ENCODE measurements around the gene ICA1. TPM values are rescaled to one million over a fixed set of nuclear protein-coding genes. Genes with fewer than 3 reads are reported as not detected.
"Not testable (repeated sequence)": the region's sequence is repeated elsewhere in the genome, so short reads cannot be mapped to it uniquely, and the experiment has no call there.

ICA1 gene
- polyA plus RNA-seq, result 10 to 100 TPM; 32.1 to 65.5 (median 45.7) TPM
- long read RNA-seq, donor 1, partial matches to known transcripts, result 28 of 33 reads
- long read RNA-seq, donor 1, other reads (novel, unspliced or antisense), result 0 of 33 reads
- long read RNA-seq, donor 2, partial matches to known transcripts, result 0 of 8 reads
- long read RNA-seq, donor 2, other reads (novel, unspliced or antisense), result 6 of 8 reads
- long read RNA-seq, donor 3, partial matches to known transcripts, result 7 of 11 reads
- long read RNA-seq, donor 3, other reads (novel, unspliced or antisense), result 0 of 11 reads
- long read RNA-seq, donor 4, result 0 reads
- long read RNA-seq, donor 5, result 0 reads
- long read RNA-seq, donor 6, partial matches to known transcripts, result 5 of 10 reads
- long read RNA-seq, donor 6, other reads (novel, unspliced or antisense), result 5 of 10 reads
- long read RNA-seq, donor 7, partial matches to known transcripts, result 14 of 55 reads
- long read RNA-seq, donor 7, other reads (novel, unspliced or antisense), result 36 of 55 reads
- long read RNA-seq, donor 8, result 0 reads
- long read RNA-seq, donor 9, result 0 reads
- long read RNA-seq, donor 10, partial matches to known transcripts, result 12 of 26 reads
- long read RNA-seq, donor 10, other reads (novel, unspliced or antisense), result 10 of 26 reads

DNA sequence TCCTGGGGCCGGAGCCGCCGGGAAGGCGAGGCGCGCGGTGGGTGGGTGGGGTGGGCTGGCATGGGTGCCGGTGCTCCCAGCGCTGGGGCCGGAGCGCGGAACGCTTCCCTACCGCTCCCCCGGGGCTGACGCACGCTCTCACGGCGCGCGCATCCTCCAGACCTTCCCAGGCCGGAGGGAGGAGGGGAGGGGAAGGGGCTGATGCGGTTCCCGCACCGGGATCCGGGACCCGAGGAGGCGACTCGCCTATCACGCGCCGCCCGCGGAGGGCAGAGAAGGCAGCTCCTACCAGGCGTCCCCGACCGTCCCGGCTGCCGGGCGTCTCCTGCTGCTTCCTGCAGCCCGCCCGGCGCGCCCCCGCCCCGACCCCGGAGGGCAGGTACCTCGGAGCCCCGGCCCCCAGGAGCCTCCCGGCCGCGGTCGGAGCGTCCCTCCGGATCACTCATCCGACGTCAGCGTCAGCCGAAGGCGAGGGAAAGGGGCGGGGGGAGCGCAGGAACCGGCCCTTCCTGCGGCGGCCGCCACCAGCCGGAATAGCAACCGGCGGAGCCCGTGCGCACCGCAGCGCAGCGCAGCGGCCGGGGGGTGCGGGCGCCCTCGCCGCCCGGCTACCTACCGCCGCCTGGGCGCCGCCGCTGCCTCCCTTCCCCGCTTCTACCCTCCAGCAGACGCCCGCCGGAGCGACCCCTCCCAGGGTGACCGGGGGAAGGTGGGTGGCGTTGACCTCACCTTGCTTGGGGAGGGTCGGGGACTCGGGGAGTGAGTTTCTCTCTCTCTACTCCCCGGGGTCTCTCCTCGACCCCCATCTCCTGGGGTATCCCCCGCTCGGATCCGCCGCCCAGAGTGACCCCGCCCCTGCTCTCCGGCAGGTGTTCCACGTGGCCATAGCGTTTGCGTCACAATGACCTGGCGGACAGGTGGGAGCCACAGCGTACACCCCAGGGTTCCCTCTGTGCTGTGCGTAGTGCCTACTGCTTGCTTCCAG is at the start of gene ICA1:
ICA1 (minus strand) TSS at position 457 of the 985 bp plus-strand sequence. CDS start 26,241 bp downstream, outside the sequence.
- peaks cover 0 to 6% (median 5%) of the 10 kb centered on the region in 3 donors for H3K27me3 ChIP-seq (ENCODE audit: control insufficient read depth in 3 of 3, insufficient read depth in 3 of 3, low read length in 3 of 3)
- H3K36me3 ChIP-seq (ENCODE audit: control insufficient read depth in 3 of 3, insufficient read depth in 2 of 3, low read depth in 1 of 3, low read length in 3 of 3), result no peaks in the 10 kb centered on the region
- FAIRE-seq, result no peak
- peak within 1 kb of the TSS; percentile 42 to 98 (median 84) for H3K27ac ChIP-seq (ENCODE audit: low read depth in 1 of 3, low read length in 2 of 3)
- DNase-seq, result peak; percentile 78 to 91
- no peaks in the 10 kb centered on the region for H3K9me3 ChIP-seq (ENCODE audit: control insufficient read depth in 2 of 2, insufficient read depth in 1 of 2, low read depth in 1 of 2, low read length in 1 of 2)
- H3K4me3 ChIP-seq (ENCODE audit: low read depth in 1 of 3, low read length in 3 of 3), result peak within 1 kb of the TSS; percentile 70 to 92 (median 74)
- 1 to 2% (median 1%) methylated on average over 50 to 109 of the region's 109 CpGs for WGBS, 3 donors
- peaks cover 0 to 7% (median 0%) of the 10 kb centered on the region in 3 donors for H3K4me1 ChIP-seq (ENCODE audit: control insufficient read depth in 3 of 3, insufficient read depth in 2 of 3, low read depth in 1 of 3, low read length in 2 of 3)

DNA sequence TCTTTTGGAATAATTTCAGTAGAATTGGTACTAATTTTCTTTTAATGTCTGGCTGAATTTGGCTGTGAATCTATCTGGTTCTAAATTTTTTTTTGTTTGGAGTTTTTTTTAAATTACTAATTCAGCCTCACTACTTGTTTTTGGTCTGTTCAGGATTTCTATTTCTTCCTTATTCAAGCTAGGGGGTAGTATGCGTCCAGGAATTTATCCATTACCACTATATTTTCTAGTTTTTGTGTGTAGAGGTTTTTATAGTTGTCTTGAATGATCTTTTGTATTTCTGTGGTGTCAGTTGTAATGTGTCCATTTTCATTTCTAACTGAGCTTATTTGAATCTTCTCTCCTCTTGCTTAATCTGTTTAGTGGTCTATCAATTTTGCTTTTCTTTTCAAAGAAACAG is 48.9 kb upstream of the ICA1 start:
- DNase-seq, result no peak
- FAIRE-seq, result no peak
- Histone ChIP-seq H3K36me3 (ENCODE audit: control insufficient read depth in 3 of 3, insufficient read depth in 2 of 3, low read depth in 1 of 3, low read length in 3 of 3) (no peaks in the 10 kb centered on the region), H3K27me3 (ENCODE audit: control insufficient read depth in 3 of 3, insufficient read depth in 3 of 3, low read length in 3 of 3) (peaks cover 0 to 1% (median 0%) of the 10 kb centered on the region in 3 donors), H3K4me1 (ENCODE audit: control insufficient read depth in 3 of 3, insufficient read depth in 2 of 3, low read depth in 1 of 3, low read length in 2 of 3) (no peaks in the 10 kb centered on the region), H3K9me3 (ENCODE audit: control insufficient read depth in 2 of 2, insufficient read depth in 1 of 2, low read depth in 1 of 2, low read length in 1 of 2) (no peaks in the 10 kb centered on the region), H3K4me3 (ENCODE audit: low read depth in 1 of 3, low read length in 3 of 3) (no peak overlapping the region), H3K27ac (ENCODE audit: low read depth in 1 of 3, low read length in 2 of 3) (no peak overlapping the region)
- 90 to 100% (median 95%) methylated on average over 1 of the region's 1 CpG for WGBS, 3 donors

DNA sequence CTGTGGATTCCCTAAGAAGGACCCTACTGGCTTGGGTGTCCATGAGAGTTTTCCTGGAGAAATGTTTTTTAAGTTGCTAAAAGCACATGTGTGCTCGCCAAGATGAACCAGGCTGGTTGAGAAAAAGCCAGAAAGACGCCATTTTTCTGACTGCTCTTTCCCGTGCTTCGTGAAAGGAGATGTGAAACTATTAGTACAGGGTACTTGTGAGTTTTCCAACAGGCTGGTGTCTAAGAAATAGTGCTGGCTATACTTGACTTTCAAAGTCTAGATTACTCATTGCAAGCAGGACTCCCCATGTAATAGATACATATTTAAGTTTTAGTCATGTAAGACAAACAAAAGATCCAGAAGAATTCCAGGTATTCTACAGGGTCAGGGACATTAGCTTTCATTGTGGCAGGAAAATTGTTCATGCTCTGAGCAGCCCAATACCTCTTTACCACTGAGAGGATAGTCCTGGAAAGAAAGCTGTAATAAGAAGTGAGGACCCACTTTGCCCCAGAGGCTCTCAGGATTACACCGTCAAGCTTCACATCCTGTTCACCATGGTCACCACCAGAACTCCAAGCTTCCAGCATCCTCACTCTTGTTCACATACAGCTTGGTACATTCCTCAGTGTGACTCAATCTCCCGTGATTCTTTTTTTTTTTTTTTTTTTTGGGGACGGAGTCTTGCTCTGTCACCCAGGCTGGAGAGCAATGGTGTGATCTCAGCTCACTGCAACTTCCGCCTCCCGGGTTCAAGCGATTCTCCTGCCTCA is 43.8 kb upstream of the ICA1 start:
- FAIRE-seq (no peak), DNase-seq (no peak)
- H3K36me3 ChIP-seq (ENCODE audit: control insufficient read depth in 3 of 3, insufficient read depth in 2 of 3, low read depth in 1 of 3, low read length in 3 of 3), result no peaks in the 10 kb centered on the region

DNA sequence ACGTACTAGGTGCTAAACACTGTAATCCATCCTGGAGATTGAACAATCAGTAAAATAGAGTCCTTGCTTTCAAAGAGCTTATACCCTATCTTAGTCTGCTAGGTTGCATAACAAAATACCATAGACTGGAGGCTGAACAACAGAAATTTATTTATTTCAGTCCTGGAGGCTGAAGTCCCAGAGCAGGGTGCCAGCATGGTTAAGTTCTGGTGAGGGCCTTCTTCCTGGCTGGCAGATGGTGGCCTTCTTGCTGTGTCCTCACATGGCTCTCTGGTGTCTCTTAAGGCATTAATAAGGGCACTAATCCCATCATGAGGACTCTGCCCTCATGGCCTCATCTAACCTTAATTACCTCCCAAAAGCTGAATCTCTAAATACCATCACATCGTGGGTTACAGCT is 43.1 kb upstream of the ICA1 start:
- H3K4me3 ChIP-seq (ENCODE audit: low read depth in 1 of 3, low read length in 3 of 3), result no peak overlapping the region
- WGBS, 3 donors, result 16 to 61% (median 39%) methylated on average over 2 of the region's 2 CpGs
- FAIRE-seq (no peak), DNase-seq (no peak)
- H3K27ac ChIP-seq (ENCODE audit: low read depth in 1 of 3, low read length in 2 of 3), result no peak overlapping the region
- H3K36me3 ChIP-seq (ENCODE audit: control insufficient read depth in 3 of 3, insufficient read depth in 2 of 3, low read depth in 1 of 3, low read length in 3 of 3), result no peaks in the 10 kb centered on the region
- no peaks in the 10 kb centered on the region for H3K4me1 ChIP-seq (ENCODE audit: control insufficient read depth in 3 of 3, insufficient read depth in 2 of 3, low read depth in 1 of 3, low read length in 2 of 3)
- H3K9me3 ChIP-seq (ENCODE audit: control insufficient read depth in 2 of 2, insufficient read depth in 1 of 2, low read depth in 1 of 2, low read length in 1 of 2), result no peaks in the 10 kb centered on the region
- peaks cover 0 to 1% (median 0%) of the 10 kb centered on the region in 3 donors for H3K27me3 ChIP-seq (ENCODE audit: control insufficient read depth in 3 of 3, insufficient read depth in 3 of 3, low read length in 3 of 3)

More for the DNA sequence above, 43.8 kb upstream of the ICA1 start:
- Histone ChIP-seq H3K27ac (ENCODE audit: low read depth in 1 of 3, low read length in 2 of 3) (no peak overlapping the region), H3K9me3 (ENCODE audit: control insufficient read depth in 2 of 2, insufficient read depth in 1 of 2, low read depth in 1 of 2, low read length in 1 of 2) (no peaks in the 10 kb centered on the region), H3K27me3 (ENCODE audit: control insufficient read depth in 3 of 3, insufficient read depth in 3 of 3, low read length in 3 of 3) (peaks cover 0 to 1% (median 0%) of the 10 kb centered on the region in 3 donors), H3K4me3 (ENCODE audit: low read depth in 1 of 3, low read length in 3 of 3) (no peak overlapping the region), H3K4me1 (ENCODE audit: control insufficient read depth in 3 of 3, insufficient read depth in 2 of 3, low read depth in 1 of 3, low read length in 2 of 3) (no peaks in the 10 kb centered on the region)
- WGBS, 3 donors, result 84 to 88% (median 86%) methylated on average over 9 to 10 of the region's 10 CpGs

DNA sequence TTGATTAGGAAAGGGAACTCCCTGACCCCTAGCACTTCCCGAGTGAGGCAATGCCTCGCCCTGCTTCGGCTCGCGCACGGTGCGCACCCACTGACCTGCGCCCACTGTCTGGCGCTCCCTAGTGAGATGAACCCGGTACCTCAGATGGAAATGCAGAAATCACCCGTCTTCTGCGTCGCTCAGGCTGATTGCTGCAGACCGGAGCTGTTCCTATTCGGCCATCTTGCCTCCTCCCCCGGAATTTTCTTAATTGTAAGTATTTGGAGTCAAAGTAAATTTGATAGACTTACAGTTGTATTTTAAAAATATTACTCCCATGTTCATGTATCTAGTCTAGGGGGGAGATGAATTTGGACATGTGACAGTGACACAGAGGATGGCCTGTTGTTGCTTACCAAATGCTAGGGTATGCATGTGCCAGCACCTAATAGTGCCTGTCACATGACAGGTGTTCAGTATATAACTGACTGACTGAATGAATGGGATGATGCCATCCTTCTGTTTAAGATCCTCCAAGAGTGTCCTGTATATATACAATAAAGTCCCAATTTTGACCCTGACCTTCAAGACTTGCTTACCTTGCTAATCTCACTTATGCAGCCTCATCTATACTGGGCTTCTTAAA is 42.0 kb upstream of the ICA1 start:
- no peaks in the 10 kb centered on the region for H3K4me1 ChIP-seq (ENCODE audit: control insufficient read depth in 3 of 3, insufficient read depth in 2 of 3, low read depth in 1 of 3, low read length in 2 of 3)
- H3K9me3 ChIP-seq (ENCODE audit: control insufficient read depth in 2 of 2, insufficient read depth in 1 of 2, low read depth in 1 of 2, low read length in 1 of 2), result no peaks in the 10 kb centered on the region
- no peak for DNase-seq
- WGBS, 3 donors, result 84 to 93% (median 87%) methylated on average over 12 to 16 of the region's 16 CpGs
- no peak overlapping the region for H3K27ac ChIP-seq (ENCODE audit: low read depth in 1 of 3, low read length in 2 of 3)
- H3K27me3 ChIP-seq (ENCODE audit: control insufficient read depth in 3 of 3, insufficient read depth in 3 of 3, low read length in 3 of 3), result peaks cover 0 to 1% (median 0%) of the 10 kb centered on the region in 3 donors
- FAIRE-seq, result no peak
- H3K36me3 ChIP-seq (ENCODE audit: control insufficient read depth in 3 of 3, insufficient read depth in 2 of 3, low read depth in 1 of 3, low read length in 3 of 3), result no peaks in the 10 kb centered on the region
- H3K4me3 ChIP-seq (ENCODE audit: low read depth in 1 of 3, low read length in 3 of 3), result no peak overlapping the region

DNA sequence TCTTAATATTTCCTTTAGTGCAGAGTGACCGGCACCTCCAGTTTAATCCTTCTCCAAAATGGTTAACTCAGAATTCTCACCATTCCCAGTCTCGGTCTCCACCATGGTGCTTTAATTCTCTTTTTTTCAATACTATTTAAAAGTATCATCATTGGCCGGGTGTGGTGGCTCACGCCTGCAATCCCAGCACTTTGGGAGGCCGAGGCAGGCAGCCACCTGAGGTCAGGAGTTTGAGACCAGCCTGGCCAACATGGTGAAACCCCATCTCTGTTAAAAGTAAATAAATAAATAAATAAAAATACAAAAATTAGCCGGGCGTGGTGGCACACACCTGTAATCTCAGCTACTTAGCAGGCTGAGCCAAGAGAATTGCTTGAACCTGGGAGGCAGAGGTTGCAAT is 35.1 kb upstream of the ICA1 start:
- H3K9me3 ChIP-seq (ENCODE audit: control insufficient read depth in 2 of 2, insufficient read depth in 1 of 2, low read depth in 1 of 2, low read length in 1 of 2); H3K27ac ChIP-seq (ENCODE audit: low read depth in 1 of 3, low read length in 2 of 3); H3K4me1 ChIP-seq (ENCODE audit: control insufficient read depth in 3 of 3, insufficient read depth in 2 of 3, low read depth in 1 of 3, low read length in 2 of 3); H3K4me3 ChIP-seq (ENCODE audit: low read depth in 1 of 3, low read length in 3 of 3); DNase-seq; H3K36me3 ChIP-seq (ENCODE audit: control insufficient read depth in 3 of 3, insufficient read depth in 2 of 3, low read depth in 1 of 3, low read length in 3 of 3); H3K27me3 ChIP-seq (ENCODE audit: control insufficient read depth in 3 of 3, insufficient read depth in 3 of 3, low read length in 3 of 3); FAIRE-seq: not testable (repeated sequence)
- 85 to 93% (median 92%) methylated on average over 7 of the region's 7 CpGs for WGBS, 3 donors

DNA sequence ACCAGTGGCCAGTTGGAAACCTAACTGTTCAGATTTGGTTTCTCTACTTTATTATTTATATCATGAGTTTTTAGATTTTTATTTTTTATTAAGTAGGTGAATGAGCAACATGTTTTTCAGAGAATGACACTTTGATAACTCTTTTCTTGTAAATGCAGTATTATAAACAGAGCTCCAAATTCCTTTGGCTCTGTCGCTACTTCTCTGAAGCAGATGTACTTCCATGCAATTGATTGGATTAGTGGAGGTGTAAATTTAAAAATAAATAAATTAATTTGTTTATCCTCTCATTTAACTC is 34.3 kb upstream of the ICA1 start:
- 84 to 89% (median 86%) methylated on average over 1 of the region's 1 CpG for WGBS, 3 donors
- no peaks in the 10 kb centered on the region for H3K9me3 ChIP-seq (ENCODE audit: control insufficient read depth in 2 of 2, insufficient read depth in 1 of 2, low read depth in 1 of 2, low read length in 1 of 2)
- no peak overlapping the region for H3K27ac ChIP-seq (ENCODE audit: low read depth in 1 of 3, low read length in 2 of 3)
- H3K27me3 ChIP-seq (ENCODE audit: control insufficient read depth in 3 of 3, insufficient read depth in 3 of 3, low read length in 3 of 3), result no peaks in the 10 kb centered on the region
- no peak for FAIRE-seq
- DNase-seq, result no peak
- H3K4me3 ChIP-seq (ENCODE audit: low read depth in 1 of 3, low read length in 3 of 3), result no peak overlapping the region
- H3K4me1 ChIP-seq (ENCODE audit: control insufficient read depth in 3 of 3, insufficient read depth in 2 of 3, low read depth in 1 of 3, low read length in 2 of 3), result peaks cover 0 to 2% (median 0%) of the 10 kb centered on the region in 3 donors
- no peaks in the 10 kb centered on the region for H3K36me3 ChIP-seq (ENCODE audit: control insufficient read depth in 3 of 3, insufficient read depth in 2 of 3, low read depth in 1 of 3, low read length in 3 of 3)
